Smooth muscle cell (in vitro differentiated cells): ENCODE results near the gene FAM168B. TPM values are rescaled to one million over a fixed set of nuclear protein-coding genes. Genes with fewer than 3 reads are reported as not detected.

Experiments
- DNase-seq: peaks from one replicate; lab custom pipeline; 2025; ENCODE audit not compliant: unreplicated experiment; lab: John Stamatoyannopoulos, UW
- H2AFZ ChIP-seq: fragments of 200-600 bp; sonication (generic); 2 replicates; pipeline ENCODE4 v1.6.0; 2016; ENCODE audit warnings: antibody characterized with exemption, low read depth, mild to moderate bottlenecking
- H3F3A ChIP-seq: fragments of 200-600 bp; sonication (generic); 2 replicates; pipeline ENCODE4 v1.6.0; 2017; ENCODE audit warnings: antibody characterized with exemption, low read depth
- H3K27ac ChIP-seq: fragments of 200-600 bp; sonication (generic); 2 replicates; pipeline ENCODE4 v1.5.1; 2016; ENCODE audit warnings: low read depth, mild to moderate bottlenecking
- H3K27me3 ChIP-seq: fragments of 200-600 bp; sonication (generic); 2 replicates; pipeline ENCODE4 v1.6.1; 2016; ENCODE audit warnings: low read depth, mild to moderate bottlenecking
- H3K36me3 ChIP-seq: fragments of 200-600 bp; sonication (generic); 2 replicates; pipeline ENCODE4 v1.5.1; 2016; ENCODE audit warnings: low read depth
- H3K4me1 ChIP-seq: fragments of 200-600 bp; sonication (generic); 2 replicates; pipeline ENCODE4 v1.5.1; 2016; ENCODE audit warnings: low read depth
- H3K4me2 ChIP-seq: fragments of 200-600 bp; sonication (generic); 2 replicates; pipeline ENCODE4 v1.6.0; 2016; ENCODE audit warnings: mild to moderate bottlenecking
- H3K4me3 ChIP-seq: fragments of 200-600 bp; sonication (generic); 2 replicates; pipeline ENCODE4 v1.5.1; 2016; ENCODE audit warnings: mild to moderate bottlenecking
- H3K79me2 ChIP-seq: fragments of 200-600 bp; sonication (generic); 2 replicates; pipeline ENCODE4 v1.6.0; 2016; ENCODE audit warnings: low read depth, mild to moderate bottlenecking
- H3K9ac ChIP-seq: fragments of 200-600 bp; sonication (generic); 2 replicates; pipeline ENCODE4 v1.6.0; 2016; ENCODE audit warnings: low read depth
- H3K9me3 ChIP-seq: fragments of 200-600 bp; sonication (generic); replicated peaks from 2 replicates; pipeline ENCODE4 v1.5.1; 2016; ENCODE audit warnings: low read depth
- H4K20me1 ChIP-seq: fragments of 200-600 bp; sonication (generic); 2 replicates; pipeline ENCODE4 v1.6.0; 2016; ENCODE audit warnings: low read depth
- WGBS: methylation state at CpG from one replicate; pipeline ENCODE4 v1.1.7; 2016; ENCODE audit warnings: low lambda C conversion rate; 5-methylcytosine and 5-hydroxymethylcytosine counted together
- polyA plus RNA-seq: library from polyadenylated mRNA; unstranded; fragments of >200 nt; fragmentation: Nextera tagmentation; extraction: Ambion mirVana; gene quantifications from 2 replicates; pipeline ENCODE4 v1.2.1, GENCODE V29; 2016
- total RNA-seq: library from RNA; depleted of rRNA; stranded (reverse); fragments of >200 nt; gene quantifications from 2 replicates; pipeline ENCODE4 v1.2.3, GENCODE V29; 2014
- TF ChIP-seq, protein P1 (sequence below): fragments of 200-600 bp; sonication (generic); IDR thresholded peaks from 2 replicates; pipeline ENCODE4 v1.5.1; 2017; ENCODE audit warnings: borderline replicate concordance, mild to moderate bottlenecking, antibody characterized with exemption; ENCODE audit not compliant: insufficient read depth, poor library complexity, severe bottlenecking

The FAM168B gene
- total and polyA plus RNA-seq, 2 experiments from 2014 or later = 46.6 to 113 TPM

- DNase-seq = no peak
- Histone ChIP-seq H3K4me2 (peak overlapping the region; percentile 4), H3K79me2 (peaks cover 58% of the 10 kb centered on the region), H3K27ac (peak overlapping the region; percentile 37), H3K9me3 (no peaks in the 10 kb centered on the region), H3K36me3 (peaks cover 18% of the 10 kb centered on the region), H4K20me1 (peaks cover 100% of the 10 kb centered on the region), H3F3A (no peaks in the 10 kb centered on the region), H3K4me3 (no peak overlapping the region), H3K27me3 (no peaks in the 10 kb centered on the region), H2AFZ (no peak overlapping the region), H3K4me1 (no peaks in the 10 kb centered on the region), H3K9ac (no peak overlapping the region)
- WGBS = 90% methylated on average over 26 of the region's 26 CpGs
- TF ChIP-seq, protein P1, sequence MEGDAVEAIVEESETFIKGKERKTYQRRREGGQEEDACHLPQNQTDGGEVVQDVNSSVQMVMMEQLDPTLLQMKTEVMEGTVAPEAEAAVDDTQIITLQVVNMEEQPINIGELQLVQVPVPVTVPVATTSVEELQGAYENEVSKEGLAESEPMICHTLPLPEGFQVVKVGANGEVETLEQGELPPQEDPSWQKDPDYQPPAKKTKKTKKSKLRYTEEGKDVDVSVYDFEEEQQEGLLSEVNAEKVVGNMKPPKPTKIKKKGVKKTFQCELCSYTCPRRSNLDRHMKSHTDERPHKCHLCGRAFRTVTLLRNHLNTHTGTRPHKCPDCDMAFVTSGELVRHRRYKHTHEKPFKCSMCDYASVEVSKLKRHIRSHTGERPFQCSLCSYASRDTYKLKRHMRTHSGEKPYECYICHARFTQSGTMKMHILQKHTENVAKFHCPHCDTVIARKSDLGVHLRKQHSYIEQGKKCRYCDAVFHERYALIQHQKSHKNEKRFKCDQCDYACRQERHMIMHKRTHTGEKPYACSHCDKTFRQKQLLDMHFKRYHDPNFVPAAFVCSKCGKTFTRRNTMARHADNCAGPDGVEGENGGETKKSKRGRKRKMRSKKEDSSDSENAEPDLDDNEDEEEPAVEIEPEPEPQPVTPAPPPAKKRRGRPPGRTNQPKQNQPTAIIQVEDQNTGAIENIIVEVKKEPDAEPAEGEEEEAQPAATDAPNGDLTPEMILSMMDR = no peak
Measured at GRCh38 chr2:131055169-131056065, 37.8 kb downstream of the FAM168B start.

DNA sequence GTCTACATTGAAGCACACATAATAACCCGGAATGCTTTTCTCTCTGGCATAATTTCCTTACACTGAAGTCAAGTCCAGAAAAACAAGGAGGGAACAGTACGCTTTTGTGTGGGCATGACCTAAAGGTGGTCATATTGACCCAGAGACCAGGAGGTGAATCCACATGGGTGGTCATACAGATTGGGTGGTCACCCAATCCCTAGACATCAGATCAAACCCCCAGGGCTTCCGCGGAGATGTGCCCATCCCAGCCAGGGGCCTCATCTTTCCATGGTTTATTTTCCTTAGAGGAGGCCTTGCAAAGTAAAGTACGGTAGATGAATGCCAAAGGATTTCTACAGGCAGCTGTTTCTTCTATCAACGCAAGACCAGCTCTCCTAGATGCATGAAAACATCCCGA lies 38.8 kb downstream of the FAM168B start:
- Histone ChIP-seq H3F3A (peaks cover 6% of the 10 kb centered on the region), H3K36me3 (peaks cover 26% of the 10 kb centered on the region), H2AFZ (no peak overlapping the region), H3K27me3 (no peaks in the 10 kb centered on the region), H4K20me1 (peaks cover 100% of the 10 kb centered on the region), H3K9me3 (no peaks in the 10 kb centered on the region), H3K4me3 (no peak overlapping the region), H3K4me2 (no peak overlapping the region), H3K4me1 (no peaks in the 10 kb centered on the region), H3K9ac (no peak overlapping the region), H3K79me2 (peaks cover 49% of the 10 kb centered on the region), H3K27ac (no peak overlapping the region)
- no peak for DNase-seq
- WGBS = 98% methylated on average over 7 of the region's 7 CpGs
- TF ChIP-seq, protein P1 = no peak

GRCh38 chr2:131052741-131053263 lies 40.5 kb downstream of the FAM168B start:
- Histone ChIP-seq H2AFZ (no peak overlapping the region), H3K4me1 (no peaks in the 10 kb centered on the region), H3K36me3 (peaks cover 26% of the 10 kb centered on the region), H3K4me2 (no peak overlapping the region), H3K4me3 (no peak overlapping the region), H3K27me3 (no peaks in the 10 kb centered on the region), H3K27ac (no peak overlapping the region), H3K9me3 (no peaks in the 10 kb centered on the region), H3K9ac (no peak overlapping the region), H3F3A (peaks cover 6% of the 10 kb centered on the region), H3K79me2 (peaks cover 32% of the 10 kb centered on the region), H4K20me1 (peaks cover 100% of the 10 kb centered on the region)
- TF ChIP-seq, protein P1 = no peak
- no peak for DNase-seq
- 97% methylated on average over 8 of the region's 8 CpGs for WGBS

DNA sequence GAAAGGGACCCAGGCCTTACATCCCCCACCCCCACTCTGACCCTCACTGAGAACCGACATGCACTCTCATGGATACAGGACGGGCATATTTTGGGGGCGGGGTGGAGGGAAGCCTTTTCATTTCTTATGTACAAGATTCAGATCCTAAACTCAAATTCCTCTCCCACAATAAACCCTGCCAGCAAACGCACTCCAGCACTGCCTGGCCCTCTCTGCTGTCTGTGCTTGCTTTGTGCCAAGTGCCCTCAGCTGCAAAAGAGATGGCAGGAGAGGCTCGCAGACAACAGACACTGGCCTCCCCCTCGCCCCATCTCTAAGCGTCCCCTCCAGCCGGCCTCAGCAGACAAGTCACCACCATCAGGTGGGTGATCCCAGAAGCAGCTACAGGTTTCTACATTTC lies 42.4 kb downstream of the FAM168B start:
- Histone ChIP-seq H4K20me1 (peaks cover 93% of the 10 kb centered on the region), H3K27ac (no peak overlapping the region), H3K27me3 (no peaks in the 10 kb centered on the region), H3K9me3 (no peaks in the 10 kb centered on the region), H3K79me2 (peaks cover 13% of the 10 kb centered on the region), H3K4me2 (no peak overlapping the region), H3K36me3 (peaks cover 26% of the 10 kb centered on the region), H3K4me1 (no peaks in the 10 kb centered on the region), H3K9ac (no peak overlapping the region), H3F3A (peaks cover 6% of the 10 kb centered on the region), H2AFZ (no peak overlapping the region), H3K4me3 (no peak overlapping the region)
- no peak for DNase-seq
- TF ChIP-seq, protein P1 = no peak
- 96% methylated on average over 8 of the region's 8 CpGs for WGBS
